Measurements from ENCODE around the gene LGALS8. TPM values are rescaled to one million over a fixed set of nuclear protein-coding genes. Genes with fewer than 3 reads are reported as not detected.

The LGALS8 gene
- total RNA-seq, 1 experiment from 2014 or later = 30.7 TPM

DNA sequence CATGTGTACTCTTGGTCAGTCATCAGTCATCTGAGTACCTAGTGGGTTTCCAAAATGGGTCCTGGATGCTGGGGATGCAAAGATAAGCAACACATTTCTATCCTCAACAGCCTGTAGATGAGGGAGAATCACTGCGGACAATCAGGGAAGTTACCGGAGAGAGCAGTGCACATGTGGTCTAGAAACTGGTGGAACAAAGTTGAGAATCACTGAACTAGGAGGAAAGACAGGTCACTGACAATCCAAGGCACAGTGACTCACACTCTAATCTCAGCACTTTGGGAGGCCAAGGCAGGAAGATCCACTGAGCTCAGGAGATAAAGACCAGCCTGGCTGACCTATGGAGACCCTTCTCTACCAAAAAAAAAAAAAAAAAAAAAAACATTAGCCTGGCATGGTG lies 31.4 kb upstream of the LGALS8 start:
- ChIA-PET RAD21 (ENCODE audit: low non-redundant PET in 1 of 2, low total read pairs in 2 of 2, uncharacterized antibody in 2 of 2, unreplicated experiment in 2 of 2) (no interaction called here), POLR2A (no interaction called here), CTCF (no interaction called here)
- intact Hi-C loops (cut with micrococcal nuclease) = no loop called here
- H3K4me2 ChIP-seq (ENCODE audit: low read length) = no peak overlapping the region
- H3K9ac ChIP-seq (ENCODE audit: low read length) = no peak overlapping the region
- no peak overlapping the region for H3K27ac ChIP-seq (ENCODE audit: low read depth, low read length)
- no peaks in the 10 kb centered on the region for H3K36me3 ChIP-seq (ENCODE audit: control insufficient read depth in 1 of 2, insufficient read depth in 2 of 2, low read length in 2 of 2)
- no peaks in the 10 kb centered on the region for H3K27me3 ChIP-seq (ENCODE audit: insufficient read depth, low read length)
- H3K4me1 ChIP-seq (ENCODE audit: control insufficient read depth in 1 of 2, insufficient read depth in 2 of 2, low read length in 2 of 2) = peaks cover 0 to 6% of the 10 kb centered on the region in 2 experiments; a peak in 1 of 4 replicates
- ATAC-seq = no peak
- H3K9me2 ChIP-seq (ENCODE audit: insufficient read depth) = no peaks in the 10 kb centered on the region
- TF ChIP-seq REST (IDR thresholded peaks at IDR 0.05; ENCODE audit: low read depth) (no peak), EZH2phosphoT487 (IDR thresholded peaks at IDR 0.05; ENCODE audit: borderline replicate concordance) (no peak), FOSL1 (IDR thresholded peaks at IDR 0.05; ENCODE audit: low read depth) (no peak), ELF1 (IDR thresholded peaks at IDR 0.05; ENCODE audit: borderline replicate concordance, low read depth) (no peak), CEBPB (IDR thresholded peaks at IDR 0.05; ENCODE audit: low read depth) (no peak), ZFX (IDR thresholded peaks at IDR 0.05) (no peak), RAD21 (IDR thresholded peaks at IDR 0.05; ENCODE audit: low read depth) (no peak), CBX3 (IDR thresholded peaks at IDR 0.05; ENCODE audit: low read depth) (no peak)
- no peak for DNase-seq (ENCODE audit: low read depth, low spot score)
- no peaks in the 10 kb centered on the region for H3K9me3 ChIP-seq (ENCODE audit: control insufficient read depth in 1 of 2, insufficient read depth in 1 of 2, low read depth in 1 of 2, low read length in 2 of 2)
- H4K20me1 ChIP-seq (ENCODE audit: insufficient read depth) = no peaks in the 10 kb centered on the region
- no peak overlapping the region for H2AFZ ChIP-seq (ENCODE audit: low read depth, low read length, poor library complexity, severe bottlenecking)
- no TSS peak for BruUV-seq (replicated peaks)
- no peaks in the 10 kb centered on the region for H3K79me2 ChIP-seq (ENCODE audit: insufficient read depth, low read length)
- no peak overlapping the region for H3K4me3 ChIP-seq (replicated peaks in 1 of 2; ENCODE audit: low read depth in 1 of 2, low read length in 2 of 2)

DNA sequence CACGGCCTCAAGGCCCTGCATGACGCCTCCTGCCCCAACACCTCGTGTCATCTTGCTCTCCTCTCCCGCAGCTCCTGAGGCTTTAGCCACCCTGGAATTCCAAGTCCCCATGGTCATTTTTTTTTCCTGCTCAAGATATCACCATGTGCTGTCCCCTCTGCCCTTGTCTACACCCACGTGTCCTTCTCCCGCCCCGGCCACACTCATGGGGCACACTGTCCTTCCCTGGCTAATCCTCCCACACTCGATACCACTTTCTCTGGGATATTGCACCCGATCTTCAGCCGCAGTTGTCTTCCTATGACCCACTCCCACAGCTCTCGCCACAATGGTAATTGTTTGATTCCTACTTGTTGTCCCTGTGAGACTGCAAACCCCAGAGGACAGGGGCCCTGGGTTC lies 29.7 kb upstream of the LGALS8 start:
- DNase-seq (ENCODE audit: low read depth, low spot score) (no peak), ATAC-seq (no peak)
- TF ChIP-seq EZH2 (IDR thresholded peaks at IDR 0.05) (no peak), FOSL1 (IDR thresholded peaks at IDR 0.05; ENCODE audit: low read depth) (no peak), CBX3 (IDR thresholded peaks at IDR 0.05; ENCODE audit: low read depth) (no peak), ATF3 (IDR thresholded peaks at IDR 0.05) (no peak), EZH2phosphoT487 (IDR thresholded peaks at IDR 0.05; ENCODE audit: borderline replicate concordance) (no peak)
- TF ChIP-seq, protein P1, sequence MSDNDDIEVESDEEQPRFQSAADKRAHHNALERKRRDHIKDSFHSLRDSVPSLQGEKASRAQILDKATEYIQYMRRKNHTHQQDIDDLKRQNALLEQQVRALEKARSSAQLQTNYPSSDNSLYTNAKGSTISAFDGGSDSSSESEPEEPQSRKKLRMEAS (IDR thresholded peaks at IDR 0.05) = no peak
- no peak overlapping the region for H3K27ac ChIP-seq (ENCODE audit: low read depth, low read length)
- no peaks in the 10 kb centered on the region for H3K27me3 ChIP-seq (ENCODE audit: insufficient read depth, low read length)
- no peak overlapping the region for H3K4me3 ChIP-seq (replicated peaks in 1 of 2; ENCODE audit: low read depth in 1 of 2, low read length in 2 of 2)
- ChIA-PET CTCF (no interaction called here), RAD21 (ENCODE audit: low non-redundant PET in 1 of 2, low total read pairs in 2 of 2, uncharacterized antibody in 2 of 2, unreplicated experiment in 2 of 2) (no interaction called here), POLR2A (no interaction called here)
- H3K4me2 ChIP-seq (ENCODE audit: low read length) = no peak overlapping the region
- H3K9me2 ChIP-seq (ENCODE audit: insufficient read depth) = no peaks in the 10 kb centered on the region
- H3K79me2 ChIP-seq (ENCODE audit: insufficient read depth, low read length) = no peaks in the 10 kb centered on the region
- no peaks in the 10 kb centered on the region for H3K36me3 ChIP-seq (ENCODE audit: control insufficient read depth in 1 of 2, insufficient read depth in 2 of 2, low read length in 2 of 2)
- no peak overlapping the region for H2AFZ ChIP-seq (ENCODE audit: low read depth, low read length, poor library complexity, severe bottlenecking)
- no peaks in the 10 kb centered on the region for H3K9me3 ChIP-seq (ENCODE audit: control insufficient read depth in 1 of 2, insufficient read depth in 1 of 2, low read depth in 1 of 2, low read length in 2 of 2)
- peaks cover 0 to 6% of the 10 kb centered on the region in 2 experiments; a peak in 1 of 4 replicates for H3K4me1 ChIP-seq (ENCODE audit: control insufficient read depth in 1 of 2, insufficient read depth in 2 of 2, low read length in 2 of 2)
- no TSS peak for BruUV-seq (replicated peaks)
- no peaks in the 10 kb centered on the region for H4K20me1 ChIP-seq (ENCODE audit: insufficient read depth)
- no peak overlapping the region for H3K9ac ChIP-seq (ENCODE audit: low read length)
- intact Hi-C loops (cut with micrococcal nuclease) = no loop called here
